Transverse colon (tissue), 4 donors: ENCODE data around the gene AIP. TPM values are rescaled to one million over a fixed set of nuclear protein-coding genes. Genes with fewer than 3 reads are reported as not detected.
"Not testable (repeated sequence)": the region's sequence is repeated elsewhere in the genome, so short reads cannot be mapped to it uniquely, and the experiment has no call there.

Source experiments
- DNase-seq: peaks from one replicate; pipeline ENCODE4 v3.0.0-alpha.2; 2019
- H3K27ac ChIP-seq, 4 donors: fragments of 200-600 bp; sonication (generic); 2 replicates each; pipeline ENCODE4 v1.5.1; 2016 to 2018; ENCODE audit warnings: inconsistent platforms in 4 of 4
- H3K27me3 ChIP-seq: fragments of 200-600 bp; sonication (generic); 2 replicates; pipeline ENCODE4 v1.5.1; 2017; ENCODE audit warnings: inconsistent platforms
- H3K36me3 ChIP-seq, 4 donors: fragments of 200-600 bp; sonication (generic); 2 replicates each; pipeline ENCODE4 v1.5.1; 2017 to 2019; ENCODE audit warnings: inconsistent platforms in 4 of 4
- H3K4me1 ChIP-seq, 4 donors: fragments of 200-600 bp; sonication (generic); 2 replicates each; pipeline ENCODE4 v1.5.1; 2017 to 2020; ENCODE audit warnings: inconsistent platforms in 4 of 4
- H3K4me3 ChIP-seq, 4 donors: fragments of 200-600 bp; sonication (generic); 1 replicate in 1 of 4; 2 replicates in 3 of 4; pipeline versions ENCODE4 v1.5.1 to v1.6.1; 2017 to 2019; ENCODE audit warnings: inconsistent platforms in 4 of 4
- H3K9me3 ChIP-seq, 2 donors: fragments of 200-600 bp; sonication (generic); 2 replicates each; pipeline ENCODE4 v1.5.1; 2017 to 2019; ENCODE audit warnings: inconsistent platforms in 2 of 2
- CTCF ChIP-seq, 5 experiments: fragments of 200-600 bp in 3 of 5; fragments of 450-650 bp in 2 of 5; sonication (generic) in 3 of 5; IDR thresholded peaks; 1 replicate in 2 of 5; 2 replicates in 3 of 5; pipeline ENCODE4 v1.5.1; 2016 to 2017; ENCODE audit warnings: antibody characterized with exemption in 5 of 5, inconsistent platforms in 3 of 5, mild to moderate bottlenecking in 2 of 5, moderate library complexity in 1 of 5
- EP300 ChIP-seq: sonication (generic); formaldehyde crosslinking; IDR thresholded peaks from one replicate; pipeline ENCODE4 v1.6.1; 2017; ENCODE audit warnings: antibody characterized with exemption, low read depth
- POLR2A ChIP-seq: fragments of 450-650 bp; IDR thresholded peaks from one replicate; pipeline ENCODE4 v1.6.1; 2016; ENCODE audit warnings: antibody characterized with exemption, mild to moderate bottlenecking, moderate library complexity
- POLR2AphosphoS5 ChIP-seq, 3 donors: sonication (generic); formaldehyde crosslinking; IDR thresholded peaks; one replicate each; pipeline ENCODE4 v1.6.1; 2016; ENCODE audit warnings: antibody characterized with exemption in 3 of 3
- WGBS, 2 donors: methylation state at CpG; one replicate each; pipeline ENCODE4 v1.1.5; 2018; ENCODE audit warnings: low coverage in 1 of 2; 5-methylcytosine and 5-hydroxymethylcytosine counted together
- in situ Hi-C, 4 donors: fragments of 200-750 bp; cut with MboI; loops; one replicate each; pipeline versions ENCODE4 v1.15.0 to v1.15.1; 2017; ENCODE audit warnings: low sequenced_read_pairs in 3 of 4, low pct_ligation_motif_present in 1 of 4, low pct_unique_long_range_greater_than_20kb in 1 of 4
- intact Hi-C: fragments of 100-400 bp; cut with DNase I; formaldehyde crosslinking; loops from one replicate; pipeline ENCODE4 v1.15.1; 2023; ENCODE audit warnings: low total_unique reads
- total RNA-seq, 4 donors: library from RNA; depleted of rRNA; stranded (reverse); fragments of >200 nt; gene quantifications; one replicate each; pipeline ENCODE4 v1.1.0, GENCODE V29; 2016

AIP gene
- total RNA-seq, 4 donors from 2014 or later, result 32.9 to 71.5 (median 57.6) TPM

- H3K4me3 ChIP-seq, result peak overlapping the region; percentile 48 to 83 (median 78)
- no peaks in the 10 kb centered on the region for H3K9me3 ChIP-seq
- DNase-seq, result peak; percentile 89
- no peaks in the 10 kb centered on the region for H3K36me3 ChIP-seq
- 0 to 10% methylated on average over 6 to 29 of the region's 33 CpGs for WGBS, 2 donors
- H3K4me1 ChIP-seq, result peaks cover 26 to 51% (median 39%) of the 10 kb centered on the region in 4 donors
- TF ChIP-seq POLR2A, result no peak
- no peak for TF ChIP-seq CTCF (IDR thresholded peaks at IDR 0.05)
- TF ChIP-seq EP300, result no peak
- TF ChIP-seq POLR2AphosphoS5 (IDR thresholded peaks at IDR 0.05), result no peak
- H3K27me3 ChIP-seq, result no peaks in the 10 kb centered on the region
- in situ Hi-C loops, result no loop called here
- H3K27ac ChIP-seq, result peak overlapping the region; percentile 98 to 100 (median 98)
- intact Hi-C loops, result no loop called here
Measured at GRCh38 chr11:67507242-67507863, 24.5 kb downstream of the AIP start.

GRCh38 chr11:67507864-67508485 lies 25.1 kb downstream of the AIP start, which contains the start of gene CDK2AP2:
Gene CDK2AP2, minus strand, starts transcription at chr11:67508162. Its CDS starts 80 bp downstream, at chr11:67508082.
- Histone ChIP-seq H3K4me1 (peaks cover 26 to 51% (median 39%) of the 10 kb centered on the region in 4 donors), H3K27ac (peak within 1 kb of the TSS; percentile 98 to 100 (median 98)), H3K36me3 (no peaks in the 10 kb centered on the region), H3K27me3 (no peaks in the 10 kb centered on the region), H3K4me3 (peak within 1 kb of the TSS; percentile 65 to 83 (median 78)), H3K9me3 (no peaks in the 10 kb centered on the region)
- TF ChIP-seq POLR2AphosphoS5 (IDR thresholded peaks at IDR 0.05) (peak; percentile 89 to 96 (median 91)), EP300 (no peak), CTCF (IDR thresholded peaks at IDR 0.05) (no peak), POLR2A (peak; percentile 89)
- WGBS, 2 donors, result 0% methylated on average over 31 of the region's 57 CpGs; no CpG with 5 or more reads in 1 of the 2 donors
- intact Hi-C loops (no loop called here), in situ Hi-C loops (no loop called here)
- peak; percentile 100 for DNase-seq

- TF ChIP-seq EP300, result no peak
- TF ChIP-seq POLR2AphosphoS5 (IDR thresholded peaks at IDR 0.05), result peak in 2 of 3 donors; percentile 70 to 85
- TF ChIP-seq CTCF (IDR thresholded peaks at IDR 0.05), result no peak
- TF ChIP-seq POLR2A, result peak; percentile 65
- peak; percentile 99 for DNase-seq
- intact Hi-C loops (no loop called here), in situ Hi-C loops (no loop called here)
- Histone ChIP-seq H3K27ac (peak overlapping the region; percentile 98 to 100 (median 98)), H3K9me3 (no peaks in the 10 kb centered on the region), H3K4me3 (peak overlapping the region; percentile 65 to 83 (median 78)), H3K36me3 (no peaks in the 10 kb centered on the region), H3K4me1 (peaks cover 24 to 47% (median 36%) of the 10 kb centered on the region in 4 donors), H3K27me3 (no peaks in the 10 kb centered on the region)
- WGBS, 2 donors, result 0 to 1% methylated on average over 3 to 36 of the region's 57 CpGs
Measured at GRCh38 chr11:67508486-67509121, 25.8 kb downstream of the AIP start.

GRCh38 chr11:67510023-67510345 lies 27.2 kb downstream of the AIP start:
- TF ChIP-seq POLR2A, result no peak
- TF ChIP-seq POLR2AphosphoS5 (IDR thresholded peaks at IDR 0.05), result no peak
- no peak for TF ChIP-seq CTCF (IDR thresholded peaks at IDR 0.05)
- TF ChIP-seq EP300, result no peak
- WGBS, 2 donors, result 53% methylated on average over 3 of the region's 3 CpGs
- intact Hi-C loops, result no loop called here
- H3K36me3 ChIP-seq, result no peaks in the 10 kb centered on the region
- H3K4me1 ChIP-seq, result peaks cover 21 to 34% (median 29%) of the 10 kb centered on the region in 4 donors
- no peak overlapping the region for H3K4me3 ChIP-seq
- H3K27ac ChIP-seq, result no peak overlapping the region
- H3K9me3 ChIP-seq, result no peaks in the 10 kb centered on the region
- in situ Hi-C loops, result no loop called here
- peaks cover 4% of the 10 kb centered on the region for H3K27me3 ChIP-seq
- DNase-seq, result no peak

- intact Hi-C loops, in situ Hi-C loops, H3K9me3 ChIP-seq, H3K4me3 ChIP-seq, H3K27ac ChIP-seq, DNase-seq, H3K36me3 ChIP-seq: not testable (repeated sequence)
- Histone ChIP-seq H3K27me3 (peaks cover 10% of the 10 kb centered on the region), H3K4me1 (peaks cover 9 to 18% (median 16%) of the 10 kb centered on the region in 4 donors)
- 86% methylated on average over 4 of the region's 4 CpGs; no CpG with 5 or more reads in 1 of the 2 donors for WGBS, 2 donors
Measured at GRCh38 chr11:67511558-67511957, 28.7 kb downstream of the AIP start.
